Measurements from ENCODE around the gene GPC6.

DNA sequence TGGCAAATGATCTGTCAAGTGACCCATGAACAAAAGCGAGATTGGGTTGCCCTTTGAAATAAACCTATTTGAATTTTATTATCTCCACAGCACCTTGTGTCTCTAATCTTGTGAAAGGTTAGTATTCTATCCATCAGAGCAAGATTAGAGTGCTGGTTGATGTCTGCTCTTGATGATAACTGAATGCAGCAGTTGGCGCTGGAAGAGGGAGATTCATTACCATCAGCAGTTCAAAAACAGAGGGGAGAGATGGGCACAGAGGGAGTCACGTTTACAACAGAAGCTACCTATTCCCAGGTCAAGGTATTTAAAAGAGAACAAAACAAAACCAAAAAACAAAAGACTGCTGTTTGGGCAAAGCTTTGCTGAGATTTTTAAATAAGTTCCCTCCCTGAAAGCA is 588.1 kb downstream of the GPC6 start:
- TF ChIP-seq, protein P1, sequence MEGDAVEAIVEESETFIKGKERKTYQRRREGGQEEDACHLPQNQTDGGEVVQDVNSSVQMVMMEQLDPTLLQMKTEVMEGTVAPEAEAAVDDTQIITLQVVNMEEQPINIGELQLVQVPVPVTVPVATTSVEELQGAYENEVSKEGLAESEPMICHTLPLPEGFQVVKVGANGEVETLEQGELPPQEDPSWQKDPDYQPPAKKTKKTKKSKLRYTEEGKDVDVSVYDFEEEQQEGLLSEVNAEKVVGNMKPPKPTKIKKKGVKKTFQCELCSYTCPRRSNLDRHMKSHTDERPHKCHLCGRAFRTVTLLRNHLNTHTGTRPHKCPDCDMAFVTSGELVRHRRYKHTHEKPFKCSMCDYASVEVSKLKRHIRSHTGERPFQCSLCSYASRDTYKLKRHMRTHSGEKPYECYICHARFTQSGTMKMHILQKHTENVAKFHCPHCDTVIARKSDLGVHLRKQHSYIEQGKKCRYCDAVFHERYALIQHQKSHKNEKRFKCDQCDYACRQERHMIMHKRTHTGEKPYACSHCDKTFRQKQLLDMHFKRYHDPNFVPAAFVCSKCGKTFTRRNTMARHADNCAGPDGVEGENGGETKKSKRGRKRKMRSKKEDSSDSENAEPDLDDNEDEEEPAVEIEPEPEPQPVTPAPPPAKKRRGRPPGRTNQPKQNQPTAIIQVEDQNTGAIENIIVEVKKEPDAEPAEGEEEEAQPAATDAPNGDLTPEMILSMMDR (IDR thresholded peaks at IDR 0.05): no peak
- no peak for TF ChIP-seq POLR2AphosphoS5 (IDR thresholded peaks at IDR 0.05)
